HepG2 (cell line): ENCODE results near the gene PKN2.

Source experiments
- JUN ChIP-seq: sonication (generic); formaldehyde crosslinking; IDR thresholded peaks from 2 replicates; pipeline ENCODE4 v1.4.0; 2020; ENCODE audit warnings: mild to moderate bottlenecking, missing genetic modification reagents
- SRF ChIP-seq: IDR thresholded peaks from 2 replicates; pipeline ENCODE4 v1.6.1; 2011; ENCODE audit warnings: mild to moderate bottlenecking, low read depth, low read length, moderate library complexity
- ZNF224 ChIP-seq: sonication (generic); formaldehyde crosslinking; IDR thresholded peaks from 2 replicates; pipeline ENCODE4 v1.5.0; 2020; ENCODE audit warnings: mild to moderate bottlenecking, missing genetic modification reagents

GRCh38 chr1:88649932-88650331 lies 34.1 kb upstream of the PKN2 start:
- TF ChIP-seq SRF, result no peak
- TF ChIP-seq ZNF224 (CRISPR knock-in tag), result no peak
- TF ChIP-seq JUN (CRISPR knock-in tag), result no peak
